ENCODE data around the gene PIN1. TPM values are rescaled to one million over a fixed set of nuclear protein-coding genes. Genes with fewer than 3 reads are reported as not detected.

Gene PIN1
- total RNA-seq, 1 experiment from 2014 or later, result 107 TPM

DNA sequence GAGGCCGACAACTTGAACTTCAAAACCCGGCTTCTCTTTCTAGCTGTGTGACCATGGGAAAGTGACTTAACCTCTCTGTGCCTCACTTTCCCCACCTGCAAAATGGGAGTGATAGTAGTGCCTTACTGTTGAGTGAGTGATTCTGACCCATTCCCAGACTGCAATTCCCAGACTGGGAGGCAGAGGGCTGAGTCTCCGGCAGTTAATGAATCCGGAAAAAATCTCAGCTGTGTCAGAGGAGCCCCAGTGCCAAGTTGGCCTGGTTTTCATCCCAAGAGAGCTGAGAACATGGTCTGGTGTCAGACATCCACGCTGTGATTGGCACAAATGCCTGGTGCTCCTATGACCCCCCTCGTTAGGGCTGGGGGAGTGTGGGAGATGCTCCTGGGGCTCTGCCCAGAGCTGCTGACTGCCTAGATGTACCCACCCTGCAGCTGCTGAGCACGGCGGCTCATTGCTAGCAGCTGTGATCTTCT lies 50.0 kb downstream of the PIN1 start:
- Mint-ChIP-seq H3K4me3 (no peak overlapping the region), H3K27ac (no peak overlapping the region), H3K27me3 (ENCODE audit: low read depth) (no peaks in the 10 kb centered on the region), H3K36me3 (peaks cover 5% of the 10 kb centered on the region), H3K9me3 (no peaks in the 10 kb centered on the region), H3K4me1 (peaks cover 5% of the 10 kb centered on the region)
- POLR2A ChIA-PET, result no interaction called here
- DNase-seq (ENCODE audit: low spot score), result no peak
- CTCF ChIA-PET, result interaction anchor here (0.5 to 2.3 kb wide), 16 partner anchors 9 to 752 kb away, joined by 3 to 19 read pairs (median 4); partner anchors contain the start of genes OLFM2 and PIN1
- ATAC-seq, result 0 out of 2 replicates have a peak, but pooled peaks have one; percentile 50
- TF ChIP-seq GTF2I (CRISPR knock-in tag; conservative IDR thresholded peaks at IDR 0.05) (peak; percentile 51; the same call in 1 of the 2 replicates), NFYB (CRISPR knock-in tag; conservative IDR thresholded peaks at IDR 0.05; ENCODE audit: low read depth) (no peak), ZSCAN18 (CRISPR knock-in tag; IDR thresholded peaks at IDR 0.05) (no peak)

- peaks cover 7% of the 10 kb centered on the region; the same call in 1 of the 2 replicates for H3K9me3 Mint-ChIP-seq
- no peak for ATAC-seq
- H3K36me3 Mint-ChIP-seq, result peaks cover 12% of the 10 kb centered on the region
- no peak overlapping the region; the same call in 1 of the 2 replicates for H3K27ac Mint-ChIP-seq
- ChIA-PET POLR2A (no interaction called here), CTCF (no interaction called here)
- TF ChIP-seq ZNF232 (CRISPR knock-in tag; IDR thresholded peaks at IDR 0.05) (no peak), TEAD4 (CRISPR knock-in tag; IDR thresholded peaks at IDR 0.05) (no peak), FOXP1 (CRISPR knock-in tag; IDR thresholded peaks at IDR 0.05; ENCODE audit: borderline replicate concordance) (no peak), RELA (CRISPR knock-in tag; IDR thresholded peaks at IDR 0.05; ENCODE audit: borderline replicate concordance) (no peak), ZNF416 (CRISPR knock-in tag; IDR thresholded peaks at IDR 0.05) (no peak), NFE2L1 (CRISPR knock-in tag; IDR thresholded peaks at IDR 0.05) (no peak), ZNF423 (CRISPR knock-in tag; IDR thresholded peaks at IDR 0.05) (no peak), ZNF512 (CRISPR knock-in tag; IDR thresholded peaks at IDR 0.05; ENCODE audit: borderline replicate concordance) (no peak), HMGA2 (CRISPR knock-in tag; IDR thresholded peaks at IDR 0.05) (no peak), TCF7 (CRISPR knock-in tag; IDR thresholded peaks at IDR 0.05; ENCODE audit: low read depth) (no peak), CTCF (IDR thresholded peaks at IDR 0.05) (no peak), ELF4 (CRISPR knock-in tag; IDR thresholded peaks at IDR 0.05; ENCODE audit: low read depth) (no peak), NR1H2 (CRISPR knock-in tag; IDR thresholded peaks at IDR 0.05) (no peak)
- TF ChIP-seq, protein P1, sequence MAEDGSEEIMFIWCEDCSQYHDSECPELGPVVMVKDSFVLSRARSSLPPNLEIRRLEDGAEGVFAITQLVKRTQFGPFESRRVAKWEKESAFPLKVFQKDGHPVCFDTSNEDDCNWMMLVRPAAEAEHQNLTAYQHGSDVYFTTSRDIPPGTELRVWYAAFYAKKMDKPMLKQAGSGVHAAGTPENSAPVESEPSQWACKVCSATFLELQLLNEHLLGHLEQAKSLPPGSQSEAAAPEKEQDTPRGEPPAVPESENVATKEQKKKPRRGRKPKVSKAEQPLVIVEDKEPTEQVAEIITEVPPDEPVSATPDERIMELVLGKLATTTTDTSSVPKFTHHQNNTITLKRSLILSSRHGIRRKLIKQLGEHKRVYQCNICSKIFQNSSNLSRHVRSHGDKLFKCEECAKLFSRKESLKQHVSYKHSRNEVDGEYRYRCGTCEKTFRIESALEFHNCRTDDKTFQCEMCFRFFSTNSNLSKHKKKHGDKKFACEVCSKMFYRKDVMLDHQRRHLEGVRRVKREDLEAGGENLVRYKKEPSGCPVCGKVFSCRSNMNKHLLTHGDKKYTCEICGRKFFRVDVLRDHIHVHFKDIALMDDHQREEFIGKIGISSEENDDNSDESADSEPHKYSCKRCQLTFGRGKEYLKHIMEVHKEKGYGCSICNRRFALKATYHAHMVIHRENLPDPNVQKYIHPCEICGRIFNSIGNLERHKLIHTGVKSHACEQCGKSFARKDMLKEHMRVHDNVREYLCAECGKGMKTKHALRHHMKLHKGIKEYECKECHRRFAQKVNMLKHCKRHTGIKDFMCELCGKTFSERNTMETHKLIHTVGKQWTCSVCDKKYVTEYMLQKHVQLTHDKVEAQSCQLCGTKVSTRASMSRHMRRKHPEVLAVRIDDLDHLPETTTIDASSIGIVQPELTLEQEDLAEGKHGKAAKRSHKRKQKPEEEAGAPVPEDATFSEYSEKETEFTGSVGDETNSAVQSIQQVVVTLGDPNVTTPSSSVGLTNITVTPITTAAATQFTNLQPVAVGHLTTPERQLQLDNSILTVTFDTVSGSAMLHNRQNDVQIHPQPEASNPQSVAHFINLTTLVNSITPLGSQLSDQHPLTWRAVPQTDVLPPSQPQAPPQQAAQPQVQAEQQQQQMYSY (CRISPR knock-in tag; IDR thresholded peaks at IDR 0.05), result no peak
- TF ChIP-seq, protein P2, sequence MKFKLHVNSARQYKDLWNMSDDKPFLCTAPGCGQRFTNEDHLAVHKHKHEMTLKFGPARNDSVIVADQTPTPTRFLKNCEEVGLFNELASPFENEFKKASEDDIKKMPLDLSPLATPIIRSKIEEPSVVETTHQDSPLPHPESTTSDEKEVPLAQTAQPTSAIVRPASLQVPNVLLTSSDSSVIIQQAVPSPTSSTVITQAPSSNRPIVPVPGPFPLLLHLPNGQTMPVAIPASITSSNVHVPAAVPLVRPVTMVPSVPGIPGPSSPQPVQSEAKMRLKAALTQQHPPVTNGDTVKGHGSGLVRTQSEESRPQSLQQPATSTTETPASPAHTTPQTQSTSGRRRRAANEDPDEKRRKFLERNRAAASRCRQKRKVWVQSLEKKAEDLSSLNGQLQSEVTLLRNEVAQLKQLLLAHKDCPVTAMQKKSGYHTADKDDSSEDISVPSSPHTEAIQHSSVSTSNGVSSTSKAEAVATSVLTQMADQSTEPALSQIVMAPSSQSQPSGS (CRISPR knock-in tag; IDR thresholded peaks at IDR 0.05; ENCODE audit: borderline replicate concordance, low read depth), result no peak
- H3K4me1 Mint-ChIP-seq, result no peaks in the 10 kb centered on the region
- H3K4me3 Mint-ChIP-seq, result no peak overlapping the region
- no peaks in the 10 kb centered on the region for H3K27me3 Mint-ChIP-seq (ENCODE audit: low read depth)
- no peak for DNase-seq (ENCODE audit: low spot score)
Observed at GRCh38 chr19:9891609-9892373, 56.7 kb downstream of the PIN1 start.
